Loucy (cell line): ENCODE measurements around the gene FBXO31.

Experiments
- H2AFZ ChIP-seq: fragments of 200-600 bp; sonication (generic); 2 replicates; pipeline ENCODE4 v1.6.0; 2016; ENCODE audit warnings: antibody characterized with exemption, mild to moderate bottlenecking, low read length, moderate library complexity
- H3F3A ChIP-seq: fragments of 200-600 bp; 2 replicates; pipeline ENCODE4 v1.6.0; 2016; ENCODE audit warnings: antibody characterized with exemption, low read depth, mild to moderate bottlenecking
- H3K27me3 ChIP-seq: fragments of 200-600 bp; sonication (generic); 2 replicates; pipeline ENCODE4 v1.6.1; 2014; ENCODE audit warnings: low read length, mild to moderate bottlenecking; ENCODE audit not compliant: insufficient read depth, poor library complexity, severe bottlenecking
- H3K36me3 ChIP-seq: fragments of 200-600 bp; sonication (generic); 2 replicates; pipeline ENCODE4 v1.6.1; 2016; ENCODE audit warnings: low read length; ENCODE audit not compliant: insufficient read depth
- H3K4me1 ChIP-seq: fragments of 200-600 bp; sonication (generic); 2 replicates; pipeline ENCODE4 v1.5.1; 2014; ENCODE audit warnings: low read length, mild to moderate bottlenecking; ENCODE audit not compliant: insufficient read depth, poor library complexity, severe bottlenecking
- H3K4me2 ChIP-seq: fragments of 200-600 bp; sonication (generic); 2 replicates; pipeline ENCODE4 v1.6.0; 2014; ENCODE audit warnings: antibody characterized with exemption, low read length, low read depth, mild to moderate bottlenecking; ENCODE audit not compliant: poor library complexity, severe bottlenecking
- H3K4me3 ChIP-seq: fragments of 200-600 bp; sonication (generic); 2 replicates; pipeline ENCODE4 v1.5.1; 2014; ENCODE audit warnings: low read length, mild to moderate bottlenecking, mixed read lengths; ENCODE audit not compliant: poor library complexity, severe bottlenecking
- H3K79me2 ChIP-seq: fragments of 200-600 bp; sonication (generic); 2 replicates; pipeline ENCODE4 v1.6.1; 2014; ENCODE audit warnings: low read length; ENCODE audit not compliant: insufficient read depth
- H3K9ac ChIP-seq: fragments of 200-600 bp; sonication (generic); 2 replicates; pipeline ENCODE4 v1.6.0; 2014; ENCODE audit warnings: mild to moderate bottlenecking, low read depth, low read length, moderate library complexity; ENCODE audit not compliant: poor library complexity, severe bottlenecking
- H3K9me2 ChIP-seq: fragments of 200-600 bp; sonication (generic); replicated peaks from 2 replicates; pipeline ENCODE4 v1.6.1; 2016; ENCODE audit warnings: low read depth, low read length, mixed read lengths
- H3K9me3 ChIP-seq: fragments of 200-600 bp; sonication (generic); 2 replicates; pipeline ENCODE4 v1.6.1; 2014; ENCODE audit warnings: mild to moderate bottlenecking, antibody characterized with exemption, low read length, low read depth; ENCODE audit not compliant: insufficient read depth
- H4K20me1 ChIP-seq: fragments of 200-600 bp; sonication (generic); 2 replicates; pipeline ENCODE4 v1.6.0; 2014; ENCODE audit warnings: antibody characterized with exemption, low read length, mild to moderate bottlenecking; ENCODE audit not compliant: insufficient read depth, poor library complexity, severe bottlenecking
- EZH2phosphoT487 ChIP-seq: fragments of 200-600 bp; IDR thresholded peaks from 2 replicates; pipeline ENCODE4 v1.6.1; 2018; ENCODE audit warnings: antibody characterized with exemption, mild to moderate bottlenecking, moderate library complexity, borderline replicate concordance
- TF ChIP-seq, protein P1 (sequence below): fragments of 200-600 bp; sonication (generic); conservative IDR thresholded peaks from 2 replicates; pipeline ENCODE4 v1.5.1; 2014; ENCODE audit warnings: mild to moderate bottlenecking, antibody characterized with exemption, low read length

Gene FBXO31

GRCh38 chr16:87316450-87316922 lies 67.1 kb downstream of the FBXO31 start:
- H3K9ac ChIP-seq = peak overlapping the region; percentile 99
- peak overlapping the region; percentile 86 for H3K4me3 ChIP-seq
- H3K9me3 ChIP-seq = no peaks in the 10 kb centered on the region
- H3K4me2 ChIP-seq = peak overlapping the region; percentile 90
- no peaks in the 10 kb centered on the region for H3K9me2 ChIP-seq
- H3K27me3 ChIP-seq = peaks cover 7% of the 10 kb centered on the region
- TF ChIP-seq EZH2phosphoT487 = no peak
- TF ChIP-seq, protein P1, sequence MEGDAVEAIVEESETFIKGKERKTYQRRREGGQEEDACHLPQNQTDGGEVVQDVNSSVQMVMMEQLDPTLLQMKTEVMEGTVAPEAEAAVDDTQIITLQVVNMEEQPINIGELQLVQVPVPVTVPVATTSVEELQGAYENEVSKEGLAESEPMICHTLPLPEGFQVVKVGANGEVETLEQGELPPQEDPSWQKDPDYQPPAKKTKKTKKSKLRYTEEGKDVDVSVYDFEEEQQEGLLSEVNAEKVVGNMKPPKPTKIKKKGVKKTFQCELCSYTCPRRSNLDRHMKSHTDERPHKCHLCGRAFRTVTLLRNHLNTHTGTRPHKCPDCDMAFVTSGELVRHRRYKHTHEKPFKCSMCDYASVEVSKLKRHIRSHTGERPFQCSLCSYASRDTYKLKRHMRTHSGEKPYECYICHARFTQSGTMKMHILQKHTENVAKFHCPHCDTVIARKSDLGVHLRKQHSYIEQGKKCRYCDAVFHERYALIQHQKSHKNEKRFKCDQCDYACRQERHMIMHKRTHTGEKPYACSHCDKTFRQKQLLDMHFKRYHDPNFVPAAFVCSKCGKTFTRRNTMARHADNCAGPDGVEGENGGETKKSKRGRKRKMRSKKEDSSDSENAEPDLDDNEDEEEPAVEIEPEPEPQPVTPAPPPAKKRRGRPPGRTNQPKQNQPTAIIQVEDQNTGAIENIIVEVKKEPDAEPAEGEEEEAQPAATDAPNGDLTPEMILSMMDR = no peak
- H3K36me3 ChIP-seq = no peaks in the 10 kb centered on the region
- H3K4me1 ChIP-seq = peaks cover 20% of the 10 kb centered on the region
- no peak overlapping the region for H2AFZ ChIP-seq
- H3K79me2 ChIP-seq = peaks cover 19% of the 10 kb centered on the region
- no peaks in the 10 kb centered on the region for H3F3A ChIP-seq
- H4K20me1 ChIP-seq = no peaks in the 10 kb centered on the region

- Histone ChIP-seq H3K79me2 (peaks cover 19% of the 10 kb centered on the region), H3F3A (no peaks in the 10 kb centered on the region), H4K20me1 (no peaks in the 10 kb centered on the region), H3K9me2 (no peaks in the 10 kb centered on the region), H2AFZ (no peak overlapping the region), H3K9ac (peak overlapping the region; percentile 99), H3K9me3 (no peaks in the 10 kb centered on the region), H3K36me3 (no peaks in the 10 kb centered on the region), H3K4me3 (no peak overlapping the region), H3K27me3 (peaks cover 7% of the 10 kb centered on the region), H3K4me2 (no peak overlapping the region), H3K4me1 (peaks cover 20% of the 10 kb centered on the region)
- TF ChIP-seq, protein P1 = no peak
- no peak for TF ChIP-seq EZH2phosphoT487
Measured at GRCh38 chr16:87314990-87315420, 68.6 kb downstream of the FBXO31 start.

DNA sequence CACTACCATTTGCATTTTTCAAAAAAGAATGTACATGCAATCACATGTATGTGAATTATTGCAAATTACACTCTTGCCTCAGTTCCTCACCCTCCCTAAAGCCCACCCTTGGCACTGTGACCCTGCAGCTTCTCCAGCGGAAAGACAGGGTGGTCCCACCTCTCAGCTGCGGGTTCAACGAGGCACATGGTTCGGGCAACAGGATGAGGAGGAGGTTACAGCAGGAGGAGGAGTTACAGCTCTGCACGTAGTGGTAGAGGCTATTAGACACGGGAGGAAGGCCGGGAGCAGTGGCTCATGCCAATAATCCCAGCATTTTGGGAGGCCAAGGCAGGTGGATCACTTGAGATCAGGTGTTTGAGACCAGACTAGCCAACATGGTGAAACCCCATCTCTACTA lies 71.6 kb downstream of the FBXO31 start:
- TF ChIP-seq, protein P1 = no peak
- no peak for TF ChIP-seq EZH2phosphoT487
- H3K4me2 ChIP-seq = no peak overlapping the region
- H3K9ac ChIP-seq = no peak overlapping the region
- H3K9me2 ChIP-seq = no peaks in the 10 kb centered on the region
- H3K9me3 ChIP-seq = no peaks in the 10 kb centered on the region
- H3F3A ChIP-seq = no peaks in the 10 kb centered on the region
- no peak overlapping the region for H3K4me3 ChIP-seq
- peaks cover 7% of the 10 kb centered on the region for H3K4me1 ChIP-seq
- H3K36me3 ChIP-seq = no peaks in the 10 kb centered on the region
- no peaks in the 10 kb centered on the region for H3K27me3 ChIP-seq
- H3K79me2 ChIP-seq = no peaks in the 10 kb centered on the region
- no peaks in the 10 kb centered on the region for H4K20me1 ChIP-seq
- H2AFZ ChIP-seq = no peak overlapping the region
